GM12878 (cell line): ENCODE data around the gene REEP6. TPM values are rescaled to one million over a fixed set of nuclear protein-coding genes. Genes with fewer than 3 reads are reported as not detected.

ENCODE experiments used
- ATF7 ChIP-seq: fragments of 450-650 bp; IDR thresholded peaks from 2 replicates; pipeline ENCODE4 v1.6.1; 2016; ENCODE audit warnings: low read depth, mild to moderate bottlenecking
- CBFB ChIP-seq: IDR thresholded peaks from 2 replicates; pipeline ENCODE4 v1.6.1; 2016; ENCODE audit warnings: antibody characterized with exemption, low read depth
- CEBPB ChIP-seq, 2 experiments: fragments of 150-350 bp in 1 of 2; IDR thresholded peaks; 2 replicates each; pipeline ENCODE4 v1.6.1; 2012 to 2014; ENCODE audit warnings: low read depth in 2 of 2, low read length in 2 of 2, borderline replicate concordance in 1 of 2, inconsistent platforms in 1 of 2
- EGR1 ChIP-seq, 2 experiments: IDR thresholded peaks; 1 replicate in 1 of 2; 2 replicates in 1 of 2; pipeline ENCODE4 v1.6.1; 2011 to 2012; ENCODE audit warnings: low read depth in 2 of 2, low read length in 2 of 2, borderline replicate concordance in 1 of 2, mild to moderate bottlenecking in 1 of 2, moderate library complexity in 1 of 2
- HCFC1 ChIP-seq: fragments of 150-350 bp; IDR thresholded peaks from 2 replicates; pipeline ENCODE4 v1.6.1; 2014; ENCODE audit warnings: low read length
- KLF5 ChIP-seq: fragments of 450-650 bp; IDR thresholded peaks from 2 replicates; pipeline ENCODE4 v1.6.1; 2014; ENCODE audit warnings: mild to moderate bottlenecking; ENCODE audit not compliant: partially characterized antibody
- MTA2 ChIP-seq: fragments of 450-650 bp; IDR thresholded peaks from 2 replicates; pipeline ENCODE4 v1.6.1; 2016; ENCODE audit warnings: low read depth, mild to moderate bottlenecking, moderate library complexity
- SMAD1 ChIP-seq: fragments of 450-650 bp; IDR thresholded peaks from 2 replicates; pipeline ENCODE4 v1.6.1; 2018; ENCODE audit warnings: mild to moderate bottlenecking, low read depth; ENCODE audit not compliant: partially characterized antibody
- TAF1 ChIP-seq: IDR thresholded peaks from 2 replicates; pipeline ENCODE4 v1.6.1; 2011; ENCODE audit warnings: mild to moderate bottlenecking, low read depth, low read length, borderline replicate concordance
- TBL1XR1 ChIP-seq: IDR thresholded peaks from 2 replicates; pipeline ENCODE4 v1.6.1; 2012; ENCODE audit warnings: low read depth, low read length, improper control_type of control experiment
- ZNF622 ChIP-seq: fragments of 450-650 bp; IDR thresholded peaks from 2 replicates; pipeline ENCODE4 v1.6.1; 2017; ENCODE audit warnings: mild to moderate bottlenecking, inconsistent platforms
- polyA plus RNA-seq, 11 experiments: library from polyadenylated mRNA; depleted of rRNA in 4 of 11; unstranded in 6 of 11; stranded (reverse) in 5 of 11; fragments of >200 nt; fragmentation: Nextera tagmentation in 4 of 11; fragmentation: Illumina TruSeq in 1 of 11; extraction: Ambion mirVana in 4 of 11; extraction: Trizol in 1 of 11; gene quantifications; 1 replicate in 1 of 11; 2 replicates in 10 of 11; pipeline versions ENCODE4 v1.2.1 to v1.2.3, GENCODE V29; 2011 to 2016; ENCODE audit warnings: inconsistent platforms in 2 of 11, missing spikeins in 2 of 11, low read depth in 1 of 11
- total RNA-seq, 4 experiments: library from RNA; depleted of rRNA in 3 of 4; stranded (reverse); fragments of >200 nt in 3 of 4; fragmentation: Illumina TruSeq in 1 of 4; extraction: Trizol in 1 of 4; gene quantifications; 2 replicates each; pipeline versions ENCODE4 v1.2.1 to v1.2.3, GENCODE V29; 2013 to 2021
- TF ChIP-seq, protein P1 (sequence below): fragments of 450-650 bp; formaldehyde crosslinking; IDR thresholded peaks from 2 replicates; pipeline ENCODE4 v1.4.0; 2020; ENCODE audit warnings: mild to moderate bottlenecking, moderate library complexity
- TF ChIP-seq, protein P2 (sequence below): fragments of 450-650 bp; IDR thresholded peaks from 2 replicates; pipeline ENCODE4 v1.6.1; 2016; ENCODE audit warnings: mild to moderate bottlenecking
- TF ChIP-seq, protein P3 (sequence below): IDR thresholded peaks from 2 replicates; pipeline ENCODE4 v1.6.1; 2011; ENCODE audit warnings: mild to moderate bottlenecking, low read depth, low read length, moderate library complexity; ENCODE audit not compliant: insufficient replicate concordance
- TF ChIP-seq, protein P4 (sequence below): fragments of 450-650 bp; IDR thresholded peaks from 2 replicates; pipeline ENCODE4 v1.6.1; 2017; ENCODE audit warnings: mild to moderate bottlenecking
- TF ChIP-seq, protein P5 (sequence below): fragments of 450-650 bp; formaldehyde crosslinking; IDR thresholded peaks from 2 replicates; pipeline ENCODE4 v1.4.0; 2022; ENCODE audit warnings: mild to moderate bottlenecking, moderate library complexity

Gene REEP6
- total and polyA plus RNA-seq, 10 of the 15 experiments (the other 5 are each of a cell fraction or from before 2014, with no cell fraction given): 0.06 to 1.1 (median 0.39) TPM; not detected in 2

DNA sequence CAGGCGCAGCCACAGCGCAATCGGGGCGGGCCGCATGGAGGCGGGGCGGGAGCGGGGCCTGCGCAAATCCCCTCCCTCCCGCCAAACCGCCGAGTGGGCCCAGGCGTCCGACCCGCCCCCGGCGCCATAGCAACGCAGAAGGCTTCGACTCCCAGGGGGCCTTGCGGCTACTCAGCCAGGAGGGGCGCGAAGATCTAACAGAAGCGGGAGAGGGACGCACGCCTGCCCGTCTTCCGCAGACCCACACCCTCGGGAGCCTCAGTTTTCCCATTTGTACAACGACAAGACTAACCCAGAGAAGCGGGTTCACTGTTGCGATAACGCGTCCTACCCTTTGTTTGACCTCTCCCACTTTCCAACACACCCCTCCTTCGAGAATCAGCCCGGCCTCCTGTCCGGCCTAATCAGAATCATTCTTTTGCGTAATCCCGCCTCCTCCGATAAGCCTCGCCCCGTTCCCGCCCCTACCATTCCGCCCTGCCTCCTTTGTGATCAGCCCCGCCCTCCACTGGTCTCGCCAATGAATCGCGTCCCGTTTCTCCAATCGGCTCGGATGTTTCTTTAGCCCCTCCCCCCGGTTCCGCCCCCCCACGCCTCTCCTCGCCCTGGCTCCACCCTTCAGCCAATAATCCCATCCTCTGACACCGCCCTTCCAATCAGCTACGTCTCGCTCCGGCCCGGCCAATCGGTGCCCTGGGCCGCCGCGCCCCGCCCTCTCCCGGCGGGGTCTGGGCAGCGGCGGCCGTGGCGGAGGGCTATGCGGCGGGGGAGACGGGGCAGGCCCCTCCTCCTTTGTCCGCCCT is 469 bp upstream of the REEP6 start, which contains the start of gene PCSK4 (continued):
- TF ChIP-seq ATF7 (peak; percentile 98), HCFC1 (no peak), ZNF622 (no peak), MTA2 (no peak), SMAD1 (no peak), CEBPB (IDR thresholded peaks at IDR 0.05; ENCODE audit: borderline replicate concordance in 1 of 2, low read depth in 2 of 2, low read length in 2 of 2) (no peak), KLF5 (peak; percentile 97), TAF1 (no peak), EGR1 (IDR thresholded peaks at IDR 0.05; ENCODE audit: borderline replicate concordance in 1 of 2, low read depth in 2 of 2, low read length in 2 of 2) (no peak), TBL1XR1 (no peak), CBFB (no peak)
- TF ChIP-seq, protein P1, sequence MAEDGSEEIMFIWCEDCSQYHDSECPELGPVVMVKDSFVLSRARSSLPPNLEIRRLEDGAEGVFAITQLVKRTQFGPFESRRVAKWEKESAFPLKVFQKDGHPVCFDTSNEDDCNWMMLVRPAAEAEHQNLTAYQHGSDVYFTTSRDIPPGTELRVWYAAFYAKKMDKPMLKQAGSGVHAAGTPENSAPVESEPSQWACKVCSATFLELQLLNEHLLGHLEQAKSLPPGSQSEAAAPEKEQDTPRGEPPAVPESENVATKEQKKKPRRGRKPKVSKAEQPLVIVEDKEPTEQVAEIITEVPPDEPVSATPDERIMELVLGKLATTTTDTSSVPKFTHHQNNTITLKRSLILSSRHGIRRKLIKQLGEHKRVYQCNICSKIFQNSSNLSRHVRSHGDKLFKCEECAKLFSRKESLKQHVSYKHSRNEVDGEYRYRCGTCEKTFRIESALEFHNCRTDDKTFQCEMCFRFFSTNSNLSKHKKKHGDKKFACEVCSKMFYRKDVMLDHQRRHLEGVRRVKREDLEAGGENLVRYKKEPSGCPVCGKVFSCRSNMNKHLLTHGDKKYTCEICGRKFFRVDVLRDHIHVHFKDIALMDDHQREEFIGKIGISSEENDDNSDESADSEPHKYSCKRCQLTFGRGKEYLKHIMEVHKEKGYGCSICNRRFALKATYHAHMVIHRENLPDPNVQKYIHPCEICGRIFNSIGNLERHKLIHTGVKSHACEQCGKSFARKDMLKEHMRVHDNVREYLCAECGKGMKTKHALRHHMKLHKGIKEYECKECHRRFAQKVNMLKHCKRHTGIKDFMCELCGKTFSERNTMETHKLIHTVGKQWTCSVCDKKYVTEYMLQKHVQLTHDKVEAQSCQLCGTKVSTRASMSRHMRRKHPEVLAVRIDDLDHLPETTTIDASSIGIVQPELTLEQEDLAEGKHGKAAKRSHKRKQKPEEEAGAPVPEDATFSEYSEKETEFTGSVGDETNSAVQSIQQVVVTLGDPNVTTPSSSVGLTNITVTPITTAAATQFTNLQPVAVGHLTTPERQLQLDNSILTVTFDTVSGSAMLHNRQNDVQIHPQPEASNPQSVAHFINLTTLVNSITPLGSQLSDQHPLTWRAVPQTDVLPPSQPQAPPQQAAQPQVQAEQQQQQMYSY (CRISPR knock-in tag): no peak
- TF ChIP-seq, protein P2, sequence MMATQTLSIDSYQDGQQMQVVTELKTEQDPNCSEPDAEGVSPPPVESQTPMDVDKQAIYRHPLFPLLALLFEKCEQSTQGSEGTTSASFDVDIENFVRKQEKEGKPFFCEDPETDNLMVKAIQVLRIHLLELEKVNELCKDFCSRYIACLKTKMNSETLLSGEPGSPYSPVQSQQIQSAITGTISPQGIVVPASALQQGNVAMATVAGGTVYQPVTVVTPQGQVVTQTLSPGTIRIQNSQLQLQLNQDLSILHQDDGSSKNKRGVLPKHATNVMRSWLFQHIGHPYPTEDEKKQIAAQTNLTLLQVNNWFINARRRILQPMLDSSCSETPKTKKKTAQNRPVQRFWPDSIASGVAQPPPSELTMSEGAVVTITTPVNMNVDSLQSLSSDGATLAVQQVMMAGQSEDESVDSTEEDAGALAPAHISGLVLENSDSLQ: peak; percentile 68
- TF ChIP-seq, protein P3, sequence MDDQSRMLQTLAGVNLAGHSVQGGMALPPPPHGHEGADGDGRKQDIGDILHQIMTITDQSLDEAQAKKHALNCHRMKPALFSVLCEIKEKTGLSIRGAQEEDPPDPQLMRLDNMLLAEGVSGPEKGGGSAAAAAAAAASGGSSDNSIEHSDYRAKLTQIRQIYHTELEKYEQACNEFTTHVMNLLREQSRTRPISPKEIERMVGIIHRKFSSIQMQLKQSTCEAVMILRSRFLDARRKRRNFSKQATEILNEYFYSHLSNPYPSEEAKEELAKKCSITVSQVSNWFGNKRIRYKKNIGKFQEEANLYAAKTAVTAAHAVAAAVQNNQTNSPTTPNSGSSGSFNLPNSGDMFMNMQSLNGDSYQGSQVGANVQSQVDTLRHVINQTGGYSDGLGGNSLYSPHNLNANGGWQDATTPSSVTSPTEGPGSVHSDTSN: no peak
- TF ChIP-seq, protein P4, sequence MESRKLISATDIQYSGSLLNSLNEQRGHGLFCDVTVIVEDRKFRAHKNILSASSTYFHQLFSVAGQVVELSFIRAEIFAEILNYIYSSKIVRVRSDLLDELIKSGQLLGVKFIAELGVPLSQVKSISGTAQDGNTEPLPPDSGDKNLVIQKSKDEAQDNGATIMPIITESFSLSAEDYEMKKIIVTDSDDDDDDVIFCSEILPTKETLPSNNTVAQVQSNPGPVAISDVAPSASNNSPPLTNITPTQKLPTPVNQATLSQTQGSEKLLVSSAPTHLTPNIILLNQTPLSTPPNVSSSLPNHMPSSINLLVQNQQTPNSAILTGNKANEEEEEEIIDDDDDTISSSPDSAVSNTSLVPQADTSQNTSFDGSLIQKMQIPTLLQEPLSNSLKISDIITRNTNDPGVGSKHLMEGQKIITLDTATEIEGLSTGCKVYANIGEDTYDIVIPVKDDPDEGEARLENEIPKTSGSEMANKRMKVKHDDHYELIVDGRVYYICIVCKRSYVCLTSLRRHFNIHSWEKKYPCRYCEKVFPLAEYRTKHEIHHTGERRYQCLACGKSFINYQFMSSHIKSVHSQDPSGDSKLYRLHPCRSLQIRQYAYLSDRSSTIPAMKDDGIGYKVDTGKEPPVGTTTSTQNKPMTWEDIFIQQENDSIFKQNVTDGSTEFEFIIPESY: no peak
- TF ChIP-seq, protein P5, sequence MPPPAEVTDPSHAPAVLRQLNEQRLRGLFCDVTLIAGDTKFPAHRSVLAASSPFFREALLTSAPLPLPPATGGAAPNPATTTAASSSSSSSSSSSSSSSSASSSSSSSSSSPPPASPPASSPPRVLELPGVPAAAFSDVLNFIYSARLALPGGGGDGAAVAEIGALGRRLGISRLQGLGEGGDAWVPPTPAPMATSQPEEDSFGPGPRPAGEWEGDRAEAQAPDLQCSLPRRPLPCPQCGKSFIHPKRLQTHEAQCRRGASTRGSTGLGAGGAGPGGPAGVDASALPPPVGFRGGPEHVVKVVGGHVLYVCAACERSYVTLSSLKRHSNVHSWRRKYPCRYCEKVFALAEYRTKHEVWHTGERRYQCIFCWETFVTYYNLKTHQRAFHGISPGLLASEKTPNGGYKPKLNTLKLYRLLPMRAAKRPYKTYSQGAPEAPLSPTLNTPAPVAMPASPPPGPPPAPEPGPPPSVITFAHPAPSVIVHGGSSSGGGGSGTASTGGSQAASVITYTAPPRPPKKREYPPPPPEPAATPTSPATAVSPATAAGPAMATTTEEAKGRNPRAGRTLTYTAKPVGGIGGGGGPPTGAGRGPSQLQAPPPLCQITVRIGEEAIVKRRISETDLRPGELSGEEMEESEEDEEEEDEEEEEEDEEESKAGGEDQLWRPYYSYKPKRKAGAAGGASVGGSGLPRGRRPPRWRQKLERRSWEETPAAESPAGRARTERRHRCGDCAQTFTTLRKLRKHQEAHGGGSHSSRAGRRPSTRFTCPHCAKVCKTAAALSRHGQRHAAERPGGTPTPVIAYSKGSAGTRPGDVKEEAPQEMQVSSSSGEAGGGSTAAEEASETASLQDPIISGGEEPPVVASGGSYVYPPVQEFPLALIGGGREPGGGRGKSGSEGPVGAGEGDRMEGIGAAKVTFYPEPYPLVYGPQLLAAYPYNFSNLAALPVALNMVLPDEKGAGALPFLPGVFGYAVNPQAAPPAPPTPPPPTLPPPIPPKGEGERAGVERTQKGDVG (CRISPR knock-in tag): no peak
